SW 1271 (cell line): ENCODE measurements around the gene GLI3.
A peak's percentile ranks its signal among the peaks of the same experiment; 100 is the strongest.

Experiments
- DNase-seq, 2 experiments: peaks; one replicate each; lab custom pipeline; 2025; lab: John Stamatoyannopoulos, UW

Gene GLI3

DNA sequence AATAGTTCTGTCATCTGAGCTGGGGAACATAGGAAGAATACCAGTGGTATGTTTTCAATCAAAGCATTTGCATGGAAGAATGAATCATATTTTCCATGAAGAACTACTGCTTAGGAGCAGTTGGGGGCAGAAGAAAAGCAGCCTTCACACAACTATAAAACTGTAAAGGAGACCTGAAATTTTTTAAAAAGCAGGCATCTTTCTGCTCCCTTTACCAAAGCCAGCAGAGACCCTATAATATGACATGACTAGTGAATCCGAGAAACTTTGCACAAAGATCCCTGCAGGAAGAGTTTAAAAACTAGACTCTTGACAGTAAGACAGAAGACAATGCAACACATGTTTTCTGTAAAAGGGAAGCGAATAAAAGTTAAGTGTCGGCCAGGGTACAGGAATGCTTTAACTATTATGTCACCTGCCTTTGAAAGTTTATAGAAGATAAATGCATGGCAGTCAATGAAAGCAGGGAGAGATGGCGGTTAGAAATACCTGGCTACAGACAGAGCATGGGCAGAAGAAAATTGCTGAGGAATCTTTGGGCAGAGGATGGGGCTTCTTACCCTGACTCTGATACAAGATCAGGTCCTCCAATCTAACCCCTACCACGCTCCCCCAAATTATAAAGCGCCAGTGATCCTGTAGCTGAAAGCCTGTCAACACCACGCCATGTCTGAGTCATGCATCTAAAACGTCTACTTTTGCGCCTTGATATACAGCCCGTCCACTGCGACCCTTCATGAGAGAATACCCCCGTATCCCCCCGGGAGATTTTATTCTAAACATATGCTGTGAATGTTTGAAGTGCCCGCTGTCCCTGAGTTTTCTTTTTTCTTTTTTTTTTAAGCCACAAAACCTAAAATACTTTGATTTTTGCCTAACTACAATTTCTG lies 93.1 kb downstream of the GLI3 start:
- DNase-seq = no peak

DNA sequence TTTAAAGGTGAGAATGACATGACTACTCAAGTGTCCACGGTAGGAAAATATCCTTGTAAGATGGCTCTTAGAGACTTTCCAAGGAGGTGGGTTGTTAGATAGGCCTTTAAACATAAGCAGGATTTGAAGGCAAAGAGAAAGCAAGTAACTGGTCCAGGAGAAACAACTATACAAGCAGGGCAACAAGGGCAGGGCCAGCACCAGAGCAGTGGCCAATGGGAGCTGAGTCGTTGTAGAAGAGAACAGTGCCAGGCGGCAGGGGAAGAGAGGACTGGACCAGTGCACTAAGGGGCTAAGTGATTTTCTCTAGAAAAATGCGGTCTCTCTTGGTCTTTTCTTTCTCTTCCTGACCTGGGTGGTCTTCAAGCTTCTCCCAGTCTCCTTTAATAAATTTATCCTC lies 94.9 kb downstream of the GLI3 start:
- DNase-seq = no peak

DNA sequence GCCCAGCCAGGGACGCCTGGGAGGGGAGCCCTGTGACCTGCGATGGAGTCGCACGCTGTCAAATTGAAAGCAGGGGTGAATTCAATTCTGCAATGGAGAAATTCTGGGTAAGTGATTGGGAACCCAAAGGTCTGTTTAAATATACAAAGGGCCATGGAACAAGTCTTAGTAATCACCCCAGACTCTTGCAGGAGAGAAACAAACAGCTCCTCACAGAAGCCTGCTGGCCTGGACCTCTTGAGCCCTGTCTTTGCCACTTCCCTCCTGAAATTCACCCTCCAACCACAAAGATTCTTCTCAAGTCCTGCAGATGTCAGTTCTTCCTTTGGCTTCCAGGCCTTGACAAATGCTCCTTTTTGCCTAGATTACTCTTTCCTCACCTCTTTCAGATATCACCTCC lies 97.3 kb downstream of the GLI3 start:
- DNase-seq = no peak

DNA sequence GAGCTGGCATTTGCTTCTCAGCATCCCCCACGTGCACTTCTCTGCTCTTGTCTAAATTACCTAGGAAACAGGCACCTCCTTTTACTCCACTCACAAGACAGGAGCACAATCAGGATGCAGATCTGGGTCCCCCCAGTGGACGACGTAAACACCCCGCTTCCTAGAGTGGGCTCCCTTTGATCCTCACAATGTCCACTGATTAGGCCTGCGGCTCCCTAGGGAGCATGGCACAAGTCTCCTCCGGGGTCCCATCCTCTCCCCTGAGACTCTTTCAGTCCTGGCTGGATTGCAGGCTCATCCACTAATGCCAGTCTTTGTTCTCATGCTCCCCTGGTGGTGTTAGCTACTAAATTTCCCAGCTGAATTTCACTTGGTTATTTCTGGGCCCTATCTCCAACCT lies 98.3 kb downstream of the GLI3 start:
- DNase-seq = no peak

DNA sequence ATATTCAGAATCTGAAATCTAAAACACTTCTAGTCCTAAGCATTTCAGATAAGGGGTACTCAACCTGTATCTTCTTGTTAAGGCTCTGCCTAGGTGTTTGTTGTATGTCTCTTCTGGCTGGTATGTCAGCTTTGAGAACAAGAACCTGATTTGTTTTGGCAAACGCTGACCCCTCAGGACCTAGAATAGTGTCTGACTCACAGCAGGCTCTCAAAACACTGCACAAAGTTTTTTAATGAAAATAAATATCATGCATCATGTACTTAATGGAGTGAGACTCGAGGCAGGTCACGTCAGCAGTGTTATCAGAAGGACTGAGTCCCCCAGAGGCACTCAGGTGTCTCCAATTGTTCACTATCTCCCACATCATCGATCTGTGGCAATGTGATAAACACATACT lies 99.1 kb downstream of the GLI3 start:
- DNase-seq = no peak

DNA sequence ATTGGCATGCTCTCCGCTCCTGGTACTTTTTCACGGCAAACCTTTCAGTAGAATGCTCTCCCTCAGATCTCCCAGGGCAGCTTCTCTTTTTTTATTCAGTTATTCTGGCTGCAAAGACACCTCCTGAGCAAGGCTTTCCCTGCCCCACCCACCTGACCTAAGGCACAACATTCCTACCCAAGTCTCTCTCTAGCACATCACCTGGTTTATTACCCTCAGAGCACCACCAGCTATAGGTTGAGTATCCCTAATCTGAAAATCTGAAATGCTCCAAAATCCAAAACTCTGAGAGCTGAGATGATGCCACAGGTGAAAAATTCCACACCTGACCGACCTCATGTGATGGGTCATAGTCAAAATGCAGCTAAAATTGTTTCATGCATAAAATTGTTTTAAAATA lies 99.6 kb downstream of the GLI3 start:
- no peak for DNase-seq

DNA sequence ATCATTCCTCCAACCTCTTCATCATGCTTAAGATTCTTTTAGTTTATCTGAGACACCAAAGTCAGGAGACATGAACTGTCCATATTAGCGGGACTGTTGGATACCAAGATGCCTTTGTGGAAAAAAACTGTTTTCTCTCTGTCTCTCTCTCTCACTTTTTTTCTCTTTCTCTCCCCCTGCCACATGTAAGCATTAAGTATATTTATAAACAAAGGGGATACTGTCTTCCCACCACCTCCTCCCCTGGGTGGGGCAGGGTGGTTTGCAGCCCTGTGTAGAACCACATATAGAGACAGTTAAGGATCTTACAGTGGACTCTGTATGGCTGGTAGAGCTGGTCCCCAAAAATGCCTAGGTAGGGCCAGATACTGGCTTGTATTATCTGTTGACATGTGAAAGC lies 101.3 kb downstream of the GLI3 start:
- no peak for DNase-seq

DNA sequence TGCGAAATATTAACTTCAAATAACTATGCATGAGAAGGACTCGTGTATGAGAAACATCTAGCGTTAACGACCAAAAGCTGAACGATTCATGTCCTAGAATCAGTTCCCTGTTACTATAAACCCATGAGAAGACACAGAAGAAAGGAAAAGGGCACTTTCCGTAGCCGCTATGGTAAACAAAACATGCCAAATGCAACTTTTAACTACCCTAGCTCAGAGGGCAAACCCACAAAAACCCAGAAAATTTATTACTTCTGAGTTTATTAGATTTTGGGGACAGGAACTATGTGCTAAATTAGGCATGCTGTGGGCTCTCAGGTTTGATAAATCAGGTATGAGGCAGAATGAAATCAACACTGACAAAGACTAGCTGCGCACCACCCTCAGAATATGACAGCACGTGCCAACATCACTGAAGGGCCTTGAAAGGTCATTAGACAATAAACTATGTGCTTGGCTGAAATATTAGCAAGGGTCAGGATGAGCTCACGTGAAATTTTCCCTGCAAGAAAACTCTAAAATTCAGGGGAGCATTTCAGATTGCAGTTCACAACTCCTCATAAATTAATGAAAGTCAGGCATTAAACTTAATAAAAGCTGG lies 102.6 kb downstream of the GLI3 start:
- DNase-seq = no peak

DNA sequence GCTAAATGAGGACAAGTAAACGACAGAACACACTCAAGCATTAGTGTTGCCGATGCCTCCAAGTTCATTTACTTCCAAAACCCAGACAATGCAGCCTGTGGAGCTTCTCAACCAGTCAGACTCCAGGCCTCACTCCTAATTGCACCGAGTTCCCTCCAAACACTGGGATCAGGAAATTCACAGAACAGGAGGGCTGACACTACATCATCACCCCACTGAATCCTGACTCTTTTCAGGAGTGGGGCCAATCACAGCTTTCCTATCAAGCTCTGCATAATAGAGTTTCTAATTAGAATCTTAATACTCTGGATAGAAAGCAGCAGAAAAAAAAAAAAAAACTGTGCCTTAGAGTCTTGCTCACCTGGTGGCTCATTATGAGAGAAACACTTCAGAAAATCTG lies 103.7 kb downstream of the GLI3 start:
- no peak for DNase-seq

DNA sequence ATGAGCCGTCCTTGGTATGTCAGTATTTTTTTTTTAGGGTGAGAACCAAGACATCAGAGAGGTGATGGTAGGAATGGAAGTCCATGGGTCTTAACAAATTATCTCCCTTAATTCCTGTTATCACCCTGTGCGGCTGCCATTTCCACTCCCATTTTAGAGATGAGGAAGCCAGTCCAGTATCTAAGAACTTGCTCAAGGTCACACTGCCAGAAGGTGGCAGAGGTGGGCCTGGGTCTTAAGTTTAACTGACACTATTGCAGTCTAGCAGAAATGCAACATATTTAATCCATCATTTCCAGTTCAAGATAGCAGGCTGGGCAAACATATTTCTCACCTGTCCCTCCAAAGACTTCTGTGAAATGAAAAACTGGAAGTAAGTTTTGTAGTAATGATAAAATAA lies 108.3 kb downstream of the GLI3 start:
- no peak for DNase-seq

DNA sequence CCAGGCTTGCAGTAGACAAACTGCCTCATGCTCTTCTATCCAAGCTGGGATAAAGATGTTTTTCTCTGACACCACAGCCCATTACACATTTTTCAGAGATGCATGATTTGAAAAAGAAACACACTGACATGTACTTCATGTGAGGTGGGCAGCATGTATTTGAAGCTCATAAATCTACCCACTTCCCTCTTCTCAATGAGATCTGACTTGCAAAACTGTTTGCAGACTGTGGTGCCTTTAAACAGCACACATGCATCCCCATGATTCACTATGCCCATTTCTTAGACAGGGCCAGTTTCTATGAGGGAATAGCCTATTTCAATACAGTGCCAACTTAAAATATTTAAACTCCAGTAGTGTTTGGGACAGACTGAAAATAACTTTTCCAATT lies 109.8 kb downstream of the GLI3 start:
- no peak for DNase-seq

DNA sequence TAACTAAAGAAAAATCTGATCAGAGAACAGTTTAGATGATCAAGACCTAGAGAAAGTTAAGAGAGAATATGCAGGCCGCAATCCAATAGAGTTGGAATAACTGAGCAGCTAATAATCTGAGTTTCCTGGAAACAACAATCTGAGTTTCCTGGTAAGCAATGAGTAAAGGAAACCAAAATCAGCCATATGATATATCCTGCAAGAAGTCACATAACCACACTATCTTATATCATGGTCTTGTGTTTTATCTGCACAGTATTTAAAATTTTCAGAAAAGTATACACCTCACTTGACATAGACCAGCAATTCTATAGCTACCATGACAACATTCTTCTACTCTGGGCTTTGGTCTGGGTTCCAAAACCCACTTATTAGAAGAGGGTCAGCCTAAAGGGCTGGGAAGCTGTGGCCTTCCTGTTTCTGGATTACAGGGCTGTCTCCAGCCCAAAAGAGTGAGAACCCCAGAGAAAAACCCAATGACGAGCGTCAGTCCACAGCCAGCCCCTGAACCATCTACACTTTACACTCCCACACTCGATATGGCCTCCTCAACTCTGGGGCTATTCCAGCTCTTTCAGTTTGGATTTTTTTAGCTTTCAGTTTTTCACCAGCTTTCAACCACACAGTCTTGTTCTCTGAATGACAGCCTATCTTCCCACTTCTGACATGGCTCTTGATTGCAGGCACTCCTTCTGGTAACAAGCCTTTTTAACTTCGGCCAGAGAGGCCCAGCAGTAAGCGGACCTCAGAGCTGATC lies 110.4 kb downstream of the GLI3 start:
- no peak for DNase-seq

DNA sequence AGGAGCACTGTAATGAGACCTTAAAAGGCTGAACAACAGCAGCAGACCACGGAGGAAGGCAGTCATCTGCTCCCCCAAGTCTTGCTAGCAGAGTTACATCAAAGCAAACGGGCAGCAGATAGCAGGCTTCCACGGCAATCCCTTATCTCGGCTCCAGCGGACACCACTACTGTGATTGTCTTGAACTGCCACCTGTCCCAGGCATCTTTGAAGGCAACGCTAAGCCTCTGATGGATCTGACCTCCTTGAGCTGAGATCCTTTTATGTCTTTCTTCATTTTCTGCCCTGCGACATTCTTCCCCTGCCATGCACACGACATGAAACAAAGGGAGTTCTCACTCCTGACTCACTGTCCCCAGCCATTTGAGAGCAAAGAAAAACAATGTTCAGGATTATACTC lies 111.7 kb downstream of the GLI3 start:
- no peak for DNase-seq

DNA sequence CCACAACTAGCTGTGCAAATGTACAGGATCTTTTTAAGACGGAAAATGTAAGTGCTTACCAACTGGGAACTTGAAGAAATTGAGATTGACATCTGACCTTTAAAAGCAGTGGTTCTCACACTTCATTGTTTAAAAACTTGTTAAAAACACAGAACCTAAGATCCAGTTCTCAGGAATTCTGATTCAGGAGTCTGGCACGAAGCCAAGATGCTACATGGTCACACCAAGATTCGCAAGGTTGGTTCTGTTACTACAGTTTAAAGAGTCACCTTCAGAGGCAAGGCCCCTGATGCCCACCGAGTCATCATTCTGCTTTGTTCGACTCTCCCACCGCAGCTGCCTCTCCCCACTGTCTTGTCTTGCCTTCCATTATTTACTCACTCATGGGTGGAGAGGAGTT lies 113.3 kb downstream of the GLI3 start:
- no peak for DNase-seq

DNA sequence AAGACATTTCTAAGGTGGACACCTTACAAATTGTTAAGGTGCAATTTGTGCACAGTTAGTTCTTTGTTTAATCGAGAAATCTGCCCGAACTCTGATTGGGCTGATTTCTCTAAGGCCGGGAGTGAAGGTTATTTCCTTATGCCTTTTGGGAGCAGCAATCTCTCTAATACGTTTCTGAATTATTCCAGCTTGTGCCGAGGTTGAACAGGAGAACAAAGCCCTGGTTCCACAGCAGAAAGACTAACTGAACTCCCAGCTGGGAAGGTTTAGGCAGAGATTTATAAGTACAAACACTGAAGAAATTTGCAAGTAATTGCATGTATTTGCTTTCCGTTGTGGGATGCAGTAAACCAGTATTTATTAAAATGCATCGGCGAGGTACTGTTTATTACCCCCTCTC lies 116.8 kb downstream of the GLI3 start:
- DNase-seq = no peak

DNA sequence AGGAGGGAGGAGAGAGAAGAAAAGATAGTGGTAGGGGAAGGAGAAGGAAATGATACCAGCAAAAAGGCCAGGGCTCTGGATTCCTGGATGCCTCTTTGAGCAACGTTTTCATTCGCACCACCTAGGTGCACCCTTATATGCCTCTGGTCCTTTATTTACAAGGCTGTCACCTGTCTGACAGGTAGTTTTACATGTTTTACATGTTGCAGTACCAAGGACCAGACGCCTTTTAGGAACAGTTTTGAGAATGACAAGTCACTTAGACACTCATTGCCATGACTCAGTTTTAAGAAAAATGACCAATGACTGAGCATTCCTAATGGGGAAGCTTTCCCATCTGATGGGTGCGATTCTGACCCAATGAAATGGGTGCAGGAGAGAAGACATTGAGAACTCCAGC lies 119.8 kb downstream of the GLI3 start:
- DNase-seq = no peak

DNA sequence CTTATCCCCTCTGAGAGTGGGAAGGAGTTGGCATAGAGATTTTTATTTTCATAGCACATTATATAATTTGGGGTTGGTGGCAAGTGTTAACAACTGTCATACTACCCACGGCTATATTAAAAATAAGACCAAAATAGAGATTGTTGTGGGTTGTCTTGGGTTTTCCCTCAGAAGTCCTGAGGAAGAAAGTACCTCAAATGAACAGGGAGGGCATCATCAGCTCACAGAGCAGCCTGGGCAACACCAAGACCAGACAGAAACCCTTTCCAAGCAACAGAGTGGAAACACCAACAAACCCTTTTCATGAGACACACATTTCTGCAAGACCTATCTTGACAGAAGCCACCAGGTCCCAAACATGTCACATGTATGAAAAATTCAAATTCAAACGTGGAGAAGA lies 121.2 kb downstream of the GLI3 start:
- no peak for DNase-seq

DNA sequence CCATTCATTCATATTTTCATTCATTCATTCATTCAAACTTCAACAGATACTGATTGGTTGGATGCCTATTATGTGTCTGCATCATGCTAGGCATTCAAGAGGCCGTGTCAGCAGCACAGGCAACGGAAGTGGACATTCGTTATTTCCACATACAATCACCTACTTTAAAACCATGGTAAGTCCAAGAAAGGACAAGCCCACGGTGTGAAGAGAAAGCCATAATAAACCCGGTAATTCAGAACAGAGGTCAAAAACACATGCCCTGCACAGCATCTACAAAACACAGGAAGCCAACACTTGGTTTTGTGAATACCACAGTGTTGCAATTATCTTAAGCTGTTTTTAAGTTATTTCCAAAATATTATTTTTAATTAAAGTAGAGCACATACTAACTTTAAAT lies 126.7 kb downstream of the GLI3 start:
- no peak for DNase-seq

DNA sequence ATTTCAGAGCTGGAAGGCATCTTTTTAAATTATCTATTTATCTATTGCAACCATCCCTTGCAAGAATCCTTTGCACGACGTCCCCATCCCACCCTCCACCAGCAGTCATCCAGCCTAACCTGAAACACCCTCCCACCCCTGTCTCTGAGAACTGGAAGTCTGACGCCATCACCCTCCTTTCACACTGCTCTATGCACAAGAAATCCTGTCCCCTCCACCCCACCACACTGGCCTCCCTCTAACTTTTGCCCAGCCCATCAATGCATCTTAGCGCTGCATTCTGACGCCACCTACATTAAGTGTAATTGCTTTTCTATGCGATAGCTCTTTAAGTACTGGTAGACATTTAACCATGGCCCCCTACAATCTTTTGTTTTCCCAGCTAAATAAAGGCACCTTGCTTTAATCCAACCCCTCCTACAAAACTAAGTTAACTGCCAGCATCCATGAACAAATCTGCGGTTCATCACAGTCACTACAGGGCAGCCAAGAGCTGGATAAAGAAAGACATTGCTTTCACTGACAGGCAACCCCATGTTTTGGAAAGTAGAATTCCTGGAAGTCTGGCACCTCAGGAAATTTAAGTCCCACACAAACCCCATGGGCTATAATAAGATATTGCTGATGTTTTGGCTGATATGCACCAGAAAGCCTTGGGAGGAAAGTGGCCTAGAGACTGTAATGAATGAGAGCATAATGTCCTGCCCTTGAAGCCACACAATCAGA lies 128.0 kb downstream of the GLI3 start:
- no peak for DNase-seq

DNA sequence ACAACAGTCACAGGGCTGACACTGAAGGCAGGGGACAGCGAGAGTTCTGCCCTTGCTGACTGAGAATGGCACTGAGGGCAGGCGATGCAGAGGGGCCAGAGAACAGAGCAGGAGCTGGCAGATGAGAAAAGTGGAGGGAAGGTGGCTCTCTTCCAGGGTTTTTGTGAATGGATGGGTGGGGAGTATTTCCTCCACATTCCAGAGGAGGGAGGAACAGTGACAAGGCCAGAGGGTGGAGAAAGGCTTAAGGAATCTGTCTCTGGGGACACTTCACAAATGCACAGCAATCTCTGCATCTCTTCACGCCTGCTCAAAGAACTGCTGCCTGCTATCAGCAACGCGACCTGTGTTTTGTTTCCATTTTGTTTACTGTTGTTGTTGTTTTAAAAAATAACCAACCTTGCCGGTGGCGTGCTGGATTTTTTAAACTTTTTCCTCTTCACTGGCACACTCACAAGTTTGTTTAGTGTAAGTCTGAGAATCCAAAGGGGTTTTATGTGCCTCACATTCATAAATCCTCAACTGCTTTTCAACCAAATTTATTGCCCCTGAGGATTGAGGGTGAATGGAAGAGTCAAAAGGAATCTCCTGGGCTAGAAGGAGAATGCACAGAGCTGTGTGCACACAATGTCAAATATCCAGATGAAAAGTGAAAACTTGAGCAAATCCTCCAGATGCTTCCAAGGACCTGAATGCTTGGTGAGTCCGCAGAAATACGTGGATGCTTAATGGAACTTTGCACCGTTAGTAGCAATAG lies 129.3 kb downstream of the GLI3 start:
- DNase-seq = peak in 1 of 2 experiments; percentile 6

DNA sequence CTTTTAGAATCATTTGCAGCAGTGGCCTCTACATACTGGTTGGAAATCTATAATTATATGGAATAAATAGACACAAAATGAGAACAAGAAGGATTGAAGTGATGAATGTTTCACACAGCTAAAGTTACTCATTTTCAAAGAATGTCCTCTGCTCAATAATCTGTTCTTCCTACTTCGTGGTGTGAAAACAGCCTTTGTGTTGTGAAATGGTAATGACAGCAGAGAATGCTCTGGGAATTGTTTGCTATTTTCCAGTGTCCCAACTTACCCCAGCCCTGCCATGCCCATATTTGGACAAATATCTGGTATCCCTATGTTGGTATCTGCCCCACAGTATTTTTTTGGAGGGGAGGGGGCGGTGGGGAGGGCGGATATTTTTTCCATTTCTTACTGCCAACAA lies 130.4 kb downstream of the GLI3 start:
- DNase-seq = no peak
